ENCODE measurements around the gene NHERF2.

Gene NHERF2

GRCh38 chr16:2077696-2078095, 51.0 kb downstream of the NHERF2 start:
- TF ChIP-seq EZH2phosphoT487 (IDR thresholded peaks at IDR 0.05; ENCODE audit: borderline replicate concordance) (no peak), CTCF (conservative IDR thresholded peaks at IDR 0.05; ENCODE audit: low read length) (no peak)
- no peaks in the 10 kb centered on the region for H3K9me2 ChIP-seq (replicated peaks; ENCODE audit: low read depth, low read length)
- no peaks in the 10 kb centered on the region for H3K27me3 ChIP-seq (ENCODE audit: insufficient read depth, low read length, poor library complexity, severe bottlenecking)
- H3F3A ChIP-seq (ENCODE audit: low read depth): no peaks in the 10 kb centered on the region
- no peak overlapping the region for H3K9ac ChIP-seq (ENCODE audit: low read depth, low read length, poor library complexity, severe bottlenecking)
- H3K79me2 ChIP-seq (ENCODE audit: insufficient read depth, low read length): no peaks in the 10 kb centered on the region
- no peaks in the 10 kb centered on the region for H3K9me3 ChIP-seq (ENCODE audit: insufficient read depth, low read depth, low read length)
- no peak overlapping the region for H3K4me2 ChIP-seq (ENCODE audit: low read depth, low read length, poor library complexity, severe bottlenecking)
- H3K36me3 ChIP-seq (ENCODE audit: insufficient read depth, low read length): no peaks in the 10 kb centered on the region
- H3K4me3 ChIP-seq (ENCODE audit: low read length, poor library complexity, severe bottlenecking): no peak overlapping the region
- H3K4me1 ChIP-seq (ENCODE audit: insufficient read depth, low read length, poor library complexity, severe bottlenecking): no peaks in the 10 kb centered on the region
- no peak overlapping the region for H2AFZ ChIP-seq (ENCODE audit: low read length)
- no peaks in the 10 kb centered on the region for H4K20me1 ChIP-seq (ENCODE audit: insufficient read depth, low read length, poor library complexity, severe bottlenecking)

GRCh38 chr16:2078096-2078495, 51.4 kb downstream of the NHERF2 start:
- no peaks in the 10 kb centered on the region for H3F3A ChIP-seq (ENCODE audit: low read depth)
- no peak overlapping the region for H3K9ac ChIP-seq (ENCODE audit: low read depth, low read length, poor library complexity, severe bottlenecking)
- H3K27me3 ChIP-seq (ENCODE audit: insufficient read depth, low read length, poor library complexity, severe bottlenecking): no peaks in the 10 kb centered on the region
- no peaks in the 10 kb centered on the region for H3K4me1 ChIP-seq (ENCODE audit: insufficient read depth, low read length, poor library complexity, severe bottlenecking)
- H4K20me1 ChIP-seq (ENCODE audit: insufficient read depth, low read length, poor library complexity, severe bottlenecking): no peaks in the 10 kb centered on the region
- H2AFZ ChIP-seq (ENCODE audit: low read length): no peak overlapping the region
- no peaks in the 10 kb centered on the region for H3K9me3 ChIP-seq (ENCODE audit: insufficient read depth, low read depth, low read length)
- TF ChIP-seq EZH2phosphoT487 (IDR thresholded peaks at IDR 0.05; ENCODE audit: borderline replicate concordance) (no peak), CTCF (conservative IDR thresholded peaks at IDR 0.05; ENCODE audit: low read length) (no peak)
- H3K9me2 ChIP-seq (replicated peaks; ENCODE audit: low read depth, low read length): no peaks in the 10 kb centered on the region
- no peak overlapping the region for H3K4me2 ChIP-seq (ENCODE audit: low read depth, low read length, poor library complexity, severe bottlenecking)
- no peaks in the 10 kb centered on the region for H3K79me2 ChIP-seq (ENCODE audit: insufficient read depth, low read length)
- no peaks in the 10 kb centered on the region for H3K36me3 ChIP-seq (ENCODE audit: insufficient read depth, low read length)
- no peak overlapping the region for H3K4me3 ChIP-seq (ENCODE audit: low read length, poor library complexity, severe bottlenecking)

GRCh38 chr16:2078691-2079090, 52.0 kb downstream of the NHERF2 start:
- no peaks in the 10 kb centered on the region for H3K79me2 ChIP-seq (ENCODE audit: insufficient read depth, low read length)
- no peaks in the 10 kb centered on the region for H3K4me1 ChIP-seq (ENCODE audit: insufficient read depth, low read length, poor library complexity, severe bottlenecking)
- H3K4me2 ChIP-seq (ENCODE audit: low read depth, low read length, poor library complexity, severe bottlenecking): no peak overlapping the region
- H2AFZ ChIP-seq (ENCODE audit: low read length): no peak overlapping the region
- no peaks in the 10 kb centered on the region for H3K36me3 ChIP-seq (ENCODE audit: insufficient read depth, low read length)
- H3K9me2 ChIP-seq (replicated peaks; ENCODE audit: low read depth, low read length): no peaks in the 10 kb centered on the region
- H3K9ac ChIP-seq (ENCODE audit: low read depth, low read length, poor library complexity, severe bottlenecking): no peak overlapping the region
- H3K9me3 ChIP-seq (ENCODE audit: insufficient read depth, low read depth, low read length): no peaks in the 10 kb centered on the region
- H3K27me3 ChIP-seq (ENCODE audit: insufficient read depth, low read length, poor library complexity, severe bottlenecking): no peaks in the 10 kb centered on the region
- H4K20me1 ChIP-seq (ENCODE audit: insufficient read depth, low read length, poor library complexity, severe bottlenecking): no peaks in the 10 kb centered on the region
- TF ChIP-seq EZH2phosphoT487 (IDR thresholded peaks at IDR 0.05; ENCODE audit: borderline replicate concordance): no peak
- TF ChIP-seq CTCF (conservative IDR thresholded peaks at IDR 0.05; ENCODE audit: low read length): no peak
- H3K4me3 ChIP-seq (ENCODE audit: low read length, poor library complexity, severe bottlenecking): no peak overlapping the region
- no peaks in the 10 kb centered on the region for H3F3A ChIP-seq (ENCODE audit: low read depth)

All from Loucy (cell line).